ENCODE results near the gene CLINT1. TPM values are rescaled to one million over a fixed set of nuclear protein-coding genes. Genes with fewer than 3 reads are reported as not detected.
"Not testable (repeated sequence)": the region's sequence is repeated elsewhere in the genome, so short reads cannot be mapped to it uniquely, and the experiment has no call there.

The CLINT1 gene
- total RNA-seq, 1 donor from 2014 or later: 85.2 TPM

GRCh38 chr5:157886796-157887380 lies 27.9 kb upstream of the CLINT1 start:
- no peak for DNase-seq (ENCODE audit: low read depth)
- H3K4me3 ChIP-seq (ENCODE audit: low read depth, low read length): no peak overlapping the region
- TF ChIP-seq CTCF (IDR thresholded peaks at IDR 0.05; ENCODE audit: insufficient read depth, low read length, poor library complexity, severe bottlenecking): no peak
- H3K36me3 ChIP-seq (ENCODE audit: control insufficient read depth, insufficient read depth, low read length): no peaks in the 10 kb centered on the region
- no peaks in the 10 kb centered on the region for H3K27me3 ChIP-seq (ENCODE audit: control insufficient read depth, insufficient read depth, low read length)

DNA sequence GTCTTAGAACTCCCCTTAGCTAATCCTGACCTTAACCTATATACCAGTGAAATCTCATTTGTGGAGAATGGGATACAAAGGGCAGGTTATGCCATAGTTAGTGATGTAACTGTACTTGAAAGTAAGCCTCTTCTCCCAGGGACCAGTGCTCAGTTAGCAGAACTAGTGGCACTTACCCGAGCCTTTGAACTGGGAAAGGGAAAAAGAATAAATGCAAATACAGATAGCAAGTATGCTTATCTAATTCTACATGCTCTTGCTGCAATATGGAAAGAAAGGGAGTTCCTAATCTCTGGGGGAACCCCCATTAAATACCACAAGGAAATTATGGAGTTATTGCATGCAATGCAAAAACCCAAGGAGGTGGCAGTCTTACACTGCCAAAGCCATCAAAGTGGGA lies 26.1 kb upstream of the CLINT1 start:
- not testable (repeated sequence) for DNase-seq (ENCODE audit: low read depth); H3K36me3 ChIP-seq (ENCODE audit: control insufficient read depth, insufficient read depth, low read length); H3K4me3 ChIP-seq (ENCODE audit: low read depth, low read length); H3K27me3 ChIP-seq (ENCODE audit: control insufficient read depth, insufficient read depth, low read length)

DNA sequence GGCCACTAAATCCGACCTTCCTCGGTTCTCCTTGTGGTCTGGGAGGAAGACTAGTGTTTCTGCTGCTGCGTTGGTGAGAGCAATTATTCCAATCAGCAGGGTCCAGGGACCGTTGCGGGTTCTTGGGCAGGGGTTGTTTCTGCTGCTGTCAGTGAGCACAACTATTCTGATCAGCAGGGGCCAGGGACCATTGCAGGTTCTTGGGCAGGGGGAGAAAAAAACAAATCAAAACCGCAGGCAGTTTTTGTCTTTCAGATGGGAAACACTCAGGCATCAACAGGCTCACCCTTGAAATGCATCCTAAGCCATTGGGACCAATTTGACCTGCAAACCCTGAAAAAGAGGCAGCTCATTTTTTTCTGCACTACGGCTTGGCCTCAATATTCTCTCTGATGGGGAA lies 22.6 kb upstream of the CLINT1 start:
- not testable (repeated sequence) for H3K4me3 ChIP-seq (ENCODE audit: low read depth, low read length); DNase-seq (ENCODE audit: low read depth); H3K36me3 ChIP-seq (ENCODE audit: control insufficient read depth, insufficient read depth, low read length); H3K27me3 ChIP-seq (ENCODE audit: control insufficient read depth, insufficient read depth, low read length)

DNA sequence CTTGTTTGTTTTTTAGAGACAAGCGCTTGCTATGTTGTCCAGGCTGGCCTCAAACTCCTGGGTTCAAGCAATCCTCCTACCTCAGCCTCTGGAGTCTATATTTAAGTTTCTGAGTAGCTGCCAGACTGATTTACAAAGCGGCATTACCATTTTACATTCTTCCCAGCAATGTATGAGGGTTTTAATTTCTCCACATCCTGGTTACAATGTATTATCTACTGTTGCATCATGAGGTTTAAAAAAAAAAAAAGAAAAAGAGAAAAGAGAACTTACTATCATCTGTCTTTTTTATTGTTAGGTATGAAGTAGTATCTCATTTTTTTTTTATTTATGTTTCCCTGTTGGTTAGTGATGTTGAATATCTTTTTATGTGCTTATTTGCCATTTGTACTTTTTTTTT lies 18.9 kb upstream of the CLINT1 start:
- no peak for DNase-seq (ENCODE audit: low read depth)
- no peaks in the 10 kb centered on the region for H3K36me3 ChIP-seq (ENCODE audit: control insufficient read depth, insufficient read depth, low read length)
- TF ChIP-seq CTCF (IDR thresholded peaks at IDR 0.05; ENCODE audit: insufficient read depth, low read length, poor library complexity, severe bottlenecking): no peak
- H3K4me3 ChIP-seq (ENCODE audit: low read depth, low read length): no peak overlapping the region
- no peaks in the 10 kb centered on the region for H3K27me3 ChIP-seq (ENCODE audit: control insufficient read depth, insufficient read depth, low read length)

- Histone ChIP-seq H3K36me3 (ENCODE audit: control insufficient read depth, insufficient read depth, low read length) (no peaks in the 10 kb centered on the region), H3K4me3 (ENCODE audit: low read depth, low read length) (no peak overlapping the region), H3K27me3 (ENCODE audit: control insufficient read depth, insufficient read depth, low read length) (no peaks in the 10 kb centered on the region)
- no peak for DNase-seq (ENCODE audit: low read depth)
- TF ChIP-seq CTCF (IDR thresholded peaks at IDR 0.05; ENCODE audit: insufficient read depth, low read length, poor library complexity, severe bottlenecking): no peak
Observed at GRCh38 chr5:157874861-157875260, 15.9 kb upstream of the CLINT1 start.

DNA sequence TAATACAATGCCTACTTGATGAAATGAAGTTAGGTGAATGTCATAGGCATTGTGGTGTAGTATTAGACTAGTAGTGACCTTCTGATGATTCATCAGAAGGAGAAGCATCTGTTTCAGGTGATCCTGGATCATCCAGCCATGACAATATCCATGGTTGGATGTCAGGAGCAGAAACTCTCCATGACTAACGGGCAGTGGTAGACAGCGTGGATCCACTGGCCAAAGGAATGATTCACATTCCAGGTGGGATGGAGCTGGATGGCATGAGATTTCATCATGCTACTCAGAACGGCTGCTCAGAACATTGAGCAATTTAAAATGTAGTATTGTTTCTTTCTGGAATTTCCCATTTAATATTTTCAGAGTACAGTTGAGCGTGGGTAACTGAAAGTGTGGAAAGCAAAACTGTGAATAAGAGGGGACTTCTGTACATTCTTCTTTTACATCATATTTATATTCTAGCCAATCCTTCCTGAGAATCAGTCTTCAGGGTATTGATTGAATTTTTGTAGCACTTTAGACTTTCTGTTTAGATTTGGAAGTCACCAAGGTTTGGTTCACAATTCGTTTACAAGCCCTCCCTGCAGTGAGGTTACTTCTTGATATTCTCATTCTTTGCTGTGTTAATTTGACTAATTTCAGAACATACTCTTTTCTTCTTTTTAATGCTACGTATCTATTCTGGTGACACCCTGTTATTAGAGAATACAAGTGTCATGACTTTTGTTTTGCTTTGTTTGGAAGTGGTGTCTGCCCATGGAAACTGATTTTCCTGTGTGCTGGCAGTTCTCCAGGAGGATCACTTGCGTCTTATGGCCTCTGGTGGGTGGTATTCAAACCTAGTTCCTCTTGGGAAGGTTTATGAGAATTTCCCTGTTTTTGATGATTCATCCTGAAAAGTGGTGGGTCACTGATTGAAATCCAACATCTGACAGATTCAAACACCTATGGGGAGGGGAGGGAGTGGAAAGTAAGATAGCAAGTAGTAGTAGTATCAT lies 12.2 kb upstream of the CLINT1 start:
- peak; percentile 91 for DNase-seq (ENCODE audit: low read depth)
- Histone ChIP-seq H3K4me3 (ENCODE audit: low read depth, low read length) (no peak overlapping the region), H3K36me3 (ENCODE audit: control insufficient read depth, insufficient read depth, low read length) (no peaks in the 10 kb centered on the region), H3K27me3 (ENCODE audit: control insufficient read depth, insufficient read depth, low read length) (no peaks in the 10 kb centered on the region)
- peak; percentile 18 for TF ChIP-seq CTCF (IDR thresholded peaks at IDR 0.05; ENCODE audit: insufficient read depth, low read length, poor library complexity, severe bottlenecking)
